Sigmoid colon (tissue), 7 donors: Measurements from ENCODE around the gene MACROH2A1. TPM values are rescaled to one million over a fixed set of nuclear protein-coding genes. Genes with fewer than 3 reads are reported as not detected.

Experiments used
- DNase-seq: peaks from one replicate; pipeline ENCODE4 v3.0.0-alpha.2; 2019
- H3K27ac ChIP-seq, 4 donors: fragments of 200-600 bp; sonication (generic); one replicate each; pipeline ENCODE4 v1.5.1; 2016 to 2019; ENCODE audit warnings: mild to moderate bottlenecking in 1 of 4
- H3K27me3 ChIP-seq, 3 donors: fragments of 200-600 bp; sonication (generic); one replicate each; pipeline ENCODE4 v1.5.1; 2019; ENCODE audit warnings: mild to moderate bottlenecking in 1 of 3
- H3K36me3 ChIP-seq, 4 donors: fragments of 200-600 bp; sonication (generic); one replicate each; pipeline ENCODE4 v1.5.1; 2016 to 2019
- H3K4me1 ChIP-seq, 4 donors: fragments of 200-600 bp; sonication (generic); one replicate each; pipeline ENCODE4 v1.5.1; 2017 to 2019
- H3K4me3 ChIP-seq, 4 donors: fragments of 200-600 bp; sonication (generic); one replicate each; pipeline ENCODE4 v1.5.1; 2017 to 2019; ENCODE audit warnings: mild to moderate bottlenecking in 2 of 4, moderate library complexity in 1 of 4
- H3K9me3 ChIP-seq, 4 donors: fragments of 200-600 bp in 3 of 4; sonication (generic) in 3 of 4; one replicate each; pipeline versions ENCODE4 v1.5.1 to v1.6.1; 2013 to 2019
- CTCF ChIP-seq, 4 experiments: fragments of 450-650 bp in 3 of 4; fragments of 200-600 bp in 1 of 4; IDR thresholded peaks; one replicate each; pipeline ENCODE4 v1.5.1; 2016 to 2019; ENCODE audit warnings: antibody characterized with exemption in 4 of 4, mild to moderate bottlenecking in 3 of 4, moderate library complexity in 2 of 4
- EP300 ChIP-seq, 4 donors: sonication (generic); formaldehyde crosslinking; IDR thresholded peaks; one replicate each; pipeline ENCODE4 v1.6.1; 2017; ENCODE audit warnings: antibody characterized with exemption in 4 of 4
- POLR2A ChIP-seq, 2 donors: fragments of 450-650 bp; IDR thresholded peaks; one replicate each; pipeline ENCODE4 v1.6.1; 2016; ENCODE audit warnings: antibody characterized with exemption in 2 of 2, mild to moderate bottlenecking in 2 of 2, moderate library complexity in 2 of 2
- POLR2AphosphoS5 ChIP-seq, 4 donors: sonication (generic); formaldehyde crosslinking; IDR thresholded peaks; one replicate each; pipeline ENCODE4 v1.6.1; 2017; ENCODE audit warnings: antibody characterized with exemption in 4 of 4
- WGBS, 2 donors: extraction: QIAGEN DNeasy Blood & Tissue Kit; methylation state at CpG; one replicate each; pipeline ENCODE4 v1.1.7; 2013; 5-methylcytosine and 5-hydroxymethylcytosine counted together
- intact Hi-C: fragments of 100-400 bp; cut with DNase I; formaldehyde crosslinking; loops from one replicate; pipeline ENCODE4 v1.15.1; 2023
- polyA plus RNA-seq, 3 donors: library from polyadenylated mRNA; stranded (reverse); fragments of 200-250 nt; gene quantifications; one replicate each; pipeline ENCODE4 v1.2.3, GENCODE V29; 2013
- total RNA-seq, 4 donors: library from RNA; depleted of rRNA; stranded (reverse); fragments of >200 nt; gene quantifications; one replicate each; pipeline ENCODE4 v1.1.0, GENCODE V29; 2016
- donor health status: healthy with polysubstance abuse.
- donor health status: Bipolar disorder and iron deficiency.
- donor health status: healthy.

The MACROH2A1 gene
- total and polyA plus RNA-seq, 7 donors, result 123 to 202 (median 175) TPM

- peaks cover 33 to 100% (median 66%) of the 10 kb centered on the region in 4 donors for H3K36me3 ChIP-seq
- peak; percentile 54 for DNase-seq
- no peak overlapping the region for H3K27ac ChIP-seq
- TF ChIP-seq POLR2AphosphoS5 (IDR thresholded peaks at IDR 0.05) (no peak), EP300 (IDR thresholded peaks at IDR 0.05) (no peak), POLR2A (IDR thresholded peaks at IDR 0.05) (no peak), CTCF (IDR thresholded peaks at IDR 0.05) (no peak)
- H3K4me1 ChIP-seq, result peaks cover 0 to 16% (median 13%) of the 10 kb centered on the region in 4 donors
- H3K4me3 ChIP-seq, result no peak overlapping the region
- no peaks in the 10 kb centered on the region for H3K9me3 ChIP-seq
- WGBS, 2 donors, result 40 to 72% methylated on average over 5 of the region's 5 CpGs
- H3K27me3 ChIP-seq, result no peaks in the 10 kb centered on the region
- intact Hi-C loops, result no loop called here
Observed at GRCh38 chr5:135341016-135341666, 57.9 kb downstream of the MACROH2A1 start.

GRCh38 chr5:135340568-135340967, 58.5 kb downstream of the MACROH2A1 start:
- no peak overlapping the region for H3K4me3 ChIP-seq
- 15 to 54% methylated on average over 2 of the region's 2 CpGs for WGBS, 2 donors
- DNase-seq, result peak; percentile 32
- no peak overlapping the region for H3K27ac ChIP-seq
- H3K9me3 ChIP-seq, result no peaks in the 10 kb centered on the region
- no peak for TF ChIP-seq CTCF (IDR thresholded peaks at IDR 0.05)
- no peak for TF ChIP-seq POLR2A (IDR thresholded peaks at IDR 0.05)
- TF ChIP-seq POLR2AphosphoS5 (IDR thresholded peaks at IDR 0.05), result no peak
- no peak for TF ChIP-seq EP300 (IDR thresholded peaks at IDR 0.05)
- no peaks in the 10 kb centered on the region for H3K27me3 ChIP-seq
- peaks cover 0 to 22% (median 19%) of the 10 kb centered on the region in 4 donors for H3K4me1 ChIP-seq
- peaks cover 33 to 96% (median 64%) of the 10 kb centered on the region in 4 donors for H3K36me3 ChIP-seq
- intact Hi-C loops, result no loop called here

DNA sequence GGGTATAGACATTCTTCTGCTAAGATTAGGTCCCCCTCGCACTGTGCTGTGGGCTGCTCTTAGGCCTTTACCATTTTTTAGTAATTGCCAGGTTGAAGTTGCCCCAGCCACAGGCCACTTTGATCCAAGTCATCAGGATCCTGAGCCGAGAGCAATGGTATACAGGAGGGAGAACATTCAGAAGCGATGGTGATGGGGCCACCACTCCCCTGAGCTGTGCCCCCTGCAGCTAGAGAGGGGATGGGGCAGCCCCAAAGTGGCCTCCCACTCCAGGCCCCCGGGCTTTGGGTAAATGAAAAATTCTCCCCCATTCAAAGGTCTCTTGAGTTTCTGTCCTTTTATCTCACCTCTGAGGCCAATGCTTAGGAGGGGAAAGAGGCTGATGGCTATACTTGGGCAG, 59.4 kb downstream of the MACROH2A1 start:
- Histone ChIP-seq H3K4me3 (no peak overlapping the region), H3K27me3 (no peaks in the 10 kb centered on the region), H3K4me1 (peaks cover 0 to 28% (median 26%) of the 10 kb centered on the region in 4 donors), H3K27ac (no peak overlapping the region), H3K36me3 (peaks cover 33 to 92% (median 55%) of the 10 kb centered on the region in 4 donors), H3K9me3 (no peaks in the 10 kb centered on the region)
- no peak for TF ChIP-seq CTCF (IDR thresholded peaks at IDR 0.05)
- no peak for TF ChIP-seq POLR2A (IDR thresholded peaks at IDR 0.05)
- TF ChIP-seq POLR2AphosphoS5 (IDR thresholded peaks at IDR 0.05), result no peak
- no peak for TF ChIP-seq EP300 (IDR thresholded peaks at IDR 0.05)
- intact Hi-C loops, result no loop called here
- DNase-seq, result peak; percentile 42
- 91 to 94% methylated on average over 4 of the region's 4 CpGs for WGBS, 2 donors

GRCh38 chr5:135339189-135339588, 59.8 kb downstream of the MACROH2A1 start:
- no peak overlapping the region for H3K4me3 ChIP-seq
- H3K27me3 ChIP-seq, result no peaks in the 10 kb centered on the region
- 94 to 97% methylated on average over 5 of the region's 5 CpGs for WGBS, 2 donors
- TF ChIP-seq POLR2AphosphoS5 (IDR thresholded peaks at IDR 0.05) (no peak), EP300 (IDR thresholded peaks at IDR 0.05) (no peak), POLR2A (IDR thresholded peaks at IDR 0.05) (no peak), CTCF (IDR thresholded peaks at IDR 0.05) (no peak)
- H3K36me3 ChIP-seq, result peaks cover 33 to 88% (median 53%) of the 10 kb centered on the region in 4 donors
- no peaks in the 10 kb centered on the region for H3K9me3 ChIP-seq
- peaks cover 0 to 32% (median 26%) of the 10 kb centered on the region in 4 donors for H3K4me1 ChIP-seq
- DNase-seq, result peak; percentile 49
- H3K27ac ChIP-seq, result no peak overlapping the region
- intact Hi-C loops, result no loop called here
